CD8-positive, alpha-beta T cell (primary cell): ENCODE measurements around the gene SLF2. TPM values are rescaled to one million over a fixed set of nuclear protein-coding genes. Genes with fewer than 3 reads are reported as not detected.

ENCODE experiments used
- microRNA-seq: library from miRNA; unstranded; fragments of <30 nt; microRNA quantifications from one replicate; pipeline ENCODE4 v1.2.0, GENCODE V29; 2022; ENCODE audit warnings: borderline microRNAs expressed
- total RNA-seq, 46 experiments: library from RNA in 2 of 46; stranded (reverse) in 2 of 46; gene quantifications; one replicate each; pipeline ENCODE4 v1.2.3 and lab custom pipeline; 2021 to 2026

Gene SLF2
- total RNA-seq, 2 experiments from 2014 or later, result 8.0 to 8.3 TPM

Small RNA genes lying within 50 kb of the gene (microRNA-seq; reads per million reads assigned to microRNA genes)
- gene MIR608, result not detected

Other genes starting within 250 kb of the SLF2 start
- gene PAX2, start 167.4 kb upstream of the SLF2 start, total RNA-seq, result not detected
- gene SEMA4G, start 56.5 kb downstream of the SLF2 start, total RNA-seq, result under 1 TPM; 0.35 to 0.61 TPM
- gene MRPL43, start 74.5 kb downstream of the SLF2 start, total RNA-seq, result 10 to 100 TPM; 28.3 to 28.4 TPM
- gene TWNK, start 74.6 kb downstream of the SLF2 start, total RNA-seq, result 1 to 10 TPM; 4.6 to 4.7 TPM
- gene LZTS2, start 86.8 kb downstream of the SLF2 start, total RNA-seq, result 10 to 100 TPM in 1 of 2 experiments, 1 to 10 TPM in 1; 9.2 to 10.5 TPM
- 1 to 10 TPM in 1 of 2 experiments, under 1 TPM in 1; 0.95 to 1.7 TPM for gene PDZD7, start 118.2 kb downstream of the SLF2 start, total RNA-seq
- 10 to 100 TPM; 38.1 to 39.3 TPM for gene SFXN3, start 118.3 kb downstream of the SLF2 start, total RNA-seq
- not detected for gene KAZALD1, start 149.0 kb downstream of the SLF2 start, total RNA-seq
- gene TLX1, start 218.3 kb downstream of the SLF2 start, total RNA-seq, result not detected